ENCODE results near the gene IQGAP2.

GRCh38 chr5:76561959-76562358, 158.9 kb downstream of the IQGAP2 start:
- TF ChIP-seq EP300 (IDR thresholded peaks at IDR 0.05; ENCODE audit: borderline replicate concordance) (no peak), TAF1 (IDR thresholded peaks at IDR 0.05; ENCODE audit: low read depth) (no peak), REST (IDR thresholded peaks at IDR 0.05; ENCODE audit: low read depth) (no peak), RAD21 (IDR thresholded peaks at IDR 0.05; ENCODE audit: low read depth) (no peak), FOXM1 (IDR thresholded peaks at IDR 0.05; ENCODE audit: borderline replicate concordance, low read depth) (no peak), CREB1 (IDR thresholded peaks at IDR 0.05; ENCODE audit: low read depth) (no peak)
